Nephron (organoid): Measurements from ENCODE around the gene SLC25A36.

Source experiments
- H3K27ac Mint-ChIP-seq, 3 experiments: 2 replicates each; pipeline ENCODE4 v1.8.0; 2020; ENCODE audit warnings: mixed read lengths in 3 of 3, mild to moderate bottlenecking in 2 of 3, moderate library complexity in 1 of 3
- H3K27me3 Mint-ChIP-seq: 2 replicates; pipeline ENCODE4 v1.8.0; 2021; ENCODE audit warnings: low read depth, mild to moderate bottlenecking, moderate library complexity, mixed read lengths
- H3K36me3 Mint-ChIP-seq: 2 replicates; pipeline ENCODE4 v1.8.0; 2020; ENCODE audit warnings: low read depth, mixed read lengths
- H3K4me1 Mint-ChIP-seq: 2 replicates; pipeline ENCODE4 v1.8.0; 2020; ENCODE audit warnings: mixed read lengths
- H3K4me3 Mint-ChIP-seq, 3 experiments: 2 replicates each; pipeline ENCODE4 v1.8.0; 2020; ENCODE audit warnings: mild to moderate bottlenecking in 3 of 3, mixed read lengths in 3 of 3, moderate library complexity in 2 of 3
- H3K9me3 Mint-ChIP-seq: 2 replicates; pipeline ENCODE4 v1.8.0; 2020; ENCODE audit warnings: mixed read lengths
- TF ChIP-seq, protein P1 (sequence below), 3 experiments: fragments of 200-600 bp; sonication (generic); IDR thresholded peaks; one replicate each; pipeline ENCODE4 v1.5.0; 2021; ENCODE audit warnings: antibody characterized with exemption in 3 of 3; ENCODE audit not compliant: unreplicated experiment in 3 of 3

Gene SLC25A36

DNA sequence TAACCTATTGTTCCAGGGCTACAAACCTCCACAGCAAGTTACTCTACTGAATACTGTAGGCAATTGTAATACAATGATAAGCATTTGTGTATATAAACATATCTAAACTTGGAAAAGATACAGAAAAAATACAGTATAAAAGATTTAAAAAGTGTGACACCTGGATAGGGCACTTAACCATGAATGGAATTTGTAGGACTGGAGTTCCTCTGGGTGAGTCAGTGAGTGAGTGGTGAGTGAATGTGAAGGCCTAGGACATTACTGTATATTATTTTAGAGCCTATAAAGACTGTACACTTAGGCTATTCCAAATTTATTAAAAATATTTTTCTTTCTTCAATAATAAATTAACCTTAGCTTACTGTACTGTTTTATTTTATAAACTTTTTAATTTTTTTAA is 38.4 kb upstream of the SLC25A36 start:
- TF ChIP-seq, protein P1, sequence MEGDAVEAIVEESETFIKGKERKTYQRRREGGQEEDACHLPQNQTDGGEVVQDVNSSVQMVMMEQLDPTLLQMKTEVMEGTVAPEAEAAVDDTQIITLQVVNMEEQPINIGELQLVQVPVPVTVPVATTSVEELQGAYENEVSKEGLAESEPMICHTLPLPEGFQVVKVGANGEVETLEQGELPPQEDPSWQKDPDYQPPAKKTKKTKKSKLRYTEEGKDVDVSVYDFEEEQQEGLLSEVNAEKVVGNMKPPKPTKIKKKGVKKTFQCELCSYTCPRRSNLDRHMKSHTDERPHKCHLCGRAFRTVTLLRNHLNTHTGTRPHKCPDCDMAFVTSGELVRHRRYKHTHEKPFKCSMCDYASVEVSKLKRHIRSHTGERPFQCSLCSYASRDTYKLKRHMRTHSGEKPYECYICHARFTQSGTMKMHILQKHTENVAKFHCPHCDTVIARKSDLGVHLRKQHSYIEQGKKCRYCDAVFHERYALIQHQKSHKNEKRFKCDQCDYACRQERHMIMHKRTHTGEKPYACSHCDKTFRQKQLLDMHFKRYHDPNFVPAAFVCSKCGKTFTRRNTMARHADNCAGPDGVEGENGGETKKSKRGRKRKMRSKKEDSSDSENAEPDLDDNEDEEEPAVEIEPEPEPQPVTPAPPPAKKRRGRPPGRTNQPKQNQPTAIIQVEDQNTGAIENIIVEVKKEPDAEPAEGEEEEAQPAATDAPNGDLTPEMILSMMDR (IDR thresholded peaks at IDR 0.05; ENCODE audit: unreplicated experiment in 3 of 3): no peak
- Mint-ChIP-seq H3K27me3 (peaks cover 4% of the 10 kb centered on the region), H3K36me3 (no peaks in the 10 kb centered on the region), H3K27ac (no peak overlapping the region), H3K4me3 (no peak overlapping the region), H3K4me1 (no peaks in the 10 kb centered on the region), H3K9me3 (no peaks in the 10 kb centered on the region)

GRCh38 chr3:140904521-140904920 is 37.1 kb upstream of the SLC25A36 start:
- H3K9me3 Mint-ChIP-seq: no peaks in the 10 kb centered on the region
- TF ChIP-seq, protein P1 (IDR thresholded peaks at IDR 0.05; ENCODE audit: unreplicated experiment in 3 of 3): no peak
- no peaks in the 10 kb centered on the region for H3K36me3 Mint-ChIP-seq
- no peaks in the 10 kb centered on the region for H3K4me1 Mint-ChIP-seq
- no peak overlapping the region for H3K27ac Mint-ChIP-seq
- peaks cover 4% of the 10 kb centered on the region for H3K27me3 Mint-ChIP-seq
- no peak overlapping the region for H3K4me3 Mint-ChIP-seq

DNA sequence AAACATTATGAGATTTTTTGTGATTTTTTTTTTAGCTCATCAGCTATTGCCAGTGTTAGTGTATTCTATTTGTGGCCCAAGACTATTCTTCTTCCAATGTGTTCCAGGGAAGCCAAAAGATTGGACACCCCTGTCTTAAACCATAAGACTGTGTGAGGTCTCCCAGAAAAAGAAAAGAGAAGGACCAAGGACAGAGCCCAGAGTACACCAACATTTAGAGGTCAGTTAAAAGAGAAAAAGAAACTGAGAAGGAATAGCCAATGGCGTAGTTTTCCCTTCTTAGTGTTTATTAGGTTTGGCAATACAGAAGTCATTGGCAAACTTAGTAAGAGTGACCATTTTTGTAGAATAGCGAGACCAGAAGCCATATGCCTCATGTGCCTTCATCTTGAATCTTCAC is 36.1 kb upstream of the SLC25A36 start:
- Mint-ChIP-seq H3K4me3 (no peak overlapping the region), H3K27me3 (peaks cover 4% of the 10 kb centered on the region), H3K4me1 (no peaks in the 10 kb centered on the region), H3K36me3 (no peaks in the 10 kb centered on the region), H3K9me3 (no peaks in the 10 kb centered on the region), H3K27ac (no peak overlapping the region)
- TF ChIP-seq, protein P1 (IDR thresholded peaks at IDR 0.05; ENCODE audit: unreplicated experiment in 3 of 3): no peak

DNA sequence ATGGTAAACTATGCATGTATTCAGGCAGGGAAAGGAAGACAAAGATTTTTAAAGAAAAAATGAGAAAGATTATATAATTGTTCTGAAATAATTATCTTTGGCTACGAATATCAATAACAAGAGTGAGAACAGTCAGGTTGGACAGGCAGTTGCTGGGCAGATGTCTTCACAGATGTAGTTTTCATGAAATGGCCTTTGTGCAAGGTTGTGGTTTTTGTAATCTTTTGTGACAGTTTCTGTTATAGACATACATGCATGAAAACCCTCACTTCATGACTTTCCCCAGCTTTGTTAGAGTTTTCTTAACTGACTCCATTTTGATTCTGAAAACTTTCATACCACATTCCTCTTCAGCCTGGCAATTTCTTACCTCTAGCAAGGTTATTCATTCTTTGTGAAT is 34.9 kb upstream of the SLC25A36 start:
- H3K27ac Mint-ChIP-seq: no peak overlapping the region
- H3K4me1 Mint-ChIP-seq: peaks cover 9% of the 10 kb centered on the region
- TF ChIP-seq, protein P1 (IDR thresholded peaks at IDR 0.05; ENCODE audit: unreplicated experiment in 3 of 3): no peak
- peaks cover 4% of the 10 kb centered on the region for H3K27me3 Mint-ChIP-seq
- no peaks in the 10 kb centered on the region for H3K9me3 Mint-ChIP-seq
- H3K4me3 Mint-ChIP-seq: no peak overlapping the region
- H3K36me3 Mint-ChIP-seq: no peaks in the 10 kb centered on the region

- TF ChIP-seq, protein P1 (IDR thresholded peaks at IDR 0.05; ENCODE audit: unreplicated experiment in 3 of 3): no peak
- H3K4me1 Mint-ChIP-seq: peaks cover 26% of the 10 kb centered on the region
- H3K4me3 Mint-ChIP-seq: peak overlapping the region; percentile 41 to 80 (median 69)
- H3K36me3 Mint-ChIP-seq: no peaks in the 10 kb centered on the region
- H3K9me3 Mint-ChIP-seq: no peaks in the 10 kb centered on the region
- peaks cover under 1% of the 10 kb centered on the region for H3K27me3 Mint-ChIP-seq
- H3K27ac Mint-ChIP-seq: peak overlapping the region in 2 of 3 experiments; percentile 57 to 62
Measured at GRCh38 chr3:140910860-140911259, 30.8 kb upstream of the SLC25A36 start.

DNA sequence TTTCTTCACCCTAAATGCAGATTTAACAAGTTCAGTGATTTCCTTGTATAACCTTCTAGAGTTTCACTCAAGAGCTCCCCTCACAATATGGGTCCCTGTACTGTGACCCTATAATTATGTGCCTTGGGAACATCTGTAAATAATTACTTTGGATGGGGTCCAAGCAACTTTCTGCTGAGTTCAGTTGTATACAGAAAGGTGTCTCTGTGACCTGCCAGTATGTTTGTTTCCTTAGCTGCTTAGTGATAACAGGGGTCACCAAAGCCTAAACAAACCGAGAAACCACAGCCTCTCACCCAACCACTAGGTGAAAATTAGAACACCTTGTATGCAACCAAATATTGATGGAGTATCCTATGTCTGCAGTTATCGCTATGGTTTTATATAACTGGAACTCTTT is 29.8 kb upstream of the SLC25A36 start:
- Mint-ChIP-seq H3K4me3 (no peak overlapping the region), H3K36me3 (no peaks in the 10 kb centered on the region), H3K4me1 (peaks cover 26% of the 10 kb centered on the region), H3K27me3 (peaks cover 4% of the 10 kb centered on the region), H3K9me3 (no peaks in the 10 kb centered on the region), H3K27ac (peak overlapping the region in 1 of 3 experiments; percentile 62)
- TF ChIP-seq, protein P1 (IDR thresholded peaks at IDR 0.05; ENCODE audit: unreplicated experiment in 3 of 3): no peak
